Transverse colon (tissue), 4 donors: ENCODE measurements around the gene DCTD. TPM values are rescaled to one million over a fixed set of nuclear protein-coding genes. Genes with fewer than 3 reads are reported as not detected.

ENCODE experiments used
- DNase-seq: peaks from one replicate; pipeline ENCODE4 v3.0.0-alpha.2; 2019
- H3K27ac ChIP-seq, 4 donors: fragments of 200-600 bp; sonication (generic); 2 replicates each; pipeline ENCODE4 v1.5.1; 2016 to 2018; ENCODE audit warnings: inconsistent platforms in 4 of 4
- H3K27me3 ChIP-seq: fragments of 200-600 bp; sonication (generic); 2 replicates; pipeline ENCODE4 v1.5.1; 2017; ENCODE audit warnings: inconsistent platforms
- H3K36me3 ChIP-seq, 4 donors: fragments of 200-600 bp; sonication (generic); 2 replicates each; pipeline ENCODE4 v1.5.1; 2017 to 2019; ENCODE audit warnings: inconsistent platforms in 4 of 4
- H3K4me1 ChIP-seq, 4 donors: fragments of 200-600 bp; sonication (generic); 2 replicates each; pipeline ENCODE4 v1.5.1; 2017 to 2020; ENCODE audit warnings: inconsistent platforms in 4 of 4
- H3K4me3 ChIP-seq, 4 donors: fragments of 200-600 bp; sonication (generic); 1 replicate in 1 of 4; 2 replicates in 3 of 4; pipeline versions ENCODE4 v1.5.1 to v1.6.1; 2017 to 2019; ENCODE audit warnings: inconsistent platforms in 4 of 4
- H3K9me3 ChIP-seq, 2 donors: fragments of 200-600 bp; sonication (generic); 2 replicates each; pipeline ENCODE4 v1.5.1; 2017 to 2019; ENCODE audit warnings: inconsistent platforms in 2 of 2
- CTCF ChIP-seq, 5 experiments: fragments of 200-600 bp in 3 of 5; fragments of 450-650 bp in 2 of 5; sonication (generic) in 3 of 5; IDR thresholded peaks; 1 replicate in 2 of 5; 2 replicates in 3 of 5; pipeline ENCODE4 v1.5.1; 2016 to 2017; ENCODE audit warnings: antibody characterized with exemption in 5 of 5, inconsistent platforms in 3 of 5, mild to moderate bottlenecking in 2 of 5, moderate library complexity in 1 of 5
- EP300 ChIP-seq: sonication (generic); formaldehyde crosslinking; IDR thresholded peaks from one replicate; pipeline ENCODE4 v1.6.1; 2017; ENCODE audit warnings: antibody characterized with exemption, low read depth
- POLR2A ChIP-seq: fragments of 450-650 bp; IDR thresholded peaks from one replicate; pipeline ENCODE4 v1.6.1; 2016; ENCODE audit warnings: antibody characterized with exemption, mild to moderate bottlenecking, moderate library complexity
- POLR2AphosphoS5 ChIP-seq, 3 donors: sonication (generic); formaldehyde crosslinking; IDR thresholded peaks; one replicate each; pipeline ENCODE4 v1.6.1; 2016; ENCODE audit warnings: antibody characterized with exemption in 3 of 3
- WGBS, 2 donors: methylation state at CpG; one replicate each; pipeline ENCODE4 v1.1.5; 2018; ENCODE audit warnings: low coverage in 1 of 2; 5-methylcytosine and 5-hydroxymethylcytosine counted together
- in situ Hi-C, 4 donors: fragments of 200-750 bp; cut with MboI; loops; one replicate each; pipeline versions ENCODE4 v1.15.0 to v1.15.1; 2017; ENCODE audit warnings: low sequenced_read_pairs in 3 of 4, low pct_ligation_motif_present in 1 of 4, low pct_unique_long_range_greater_than_20kb in 1 of 4
- intact Hi-C: fragments of 100-400 bp; cut with DNase I; formaldehyde crosslinking; loops from one replicate; pipeline ENCODE4 v1.15.1; 2023; ENCODE audit warnings: low total_unique reads
- total RNA-seq, 4 donors: library from RNA; depleted of rRNA; stranded (reverse); fragments of >200 nt; gene quantifications; one replicate each; pipeline ENCODE4 v1.1.0, GENCODE V29; 2016

The DCTD gene
- total RNA-seq, 4 donors from 2014 or later = 3.4 to 35.9 (median 24.9) TPM

- Histone ChIP-seq H3K9me3 (no peaks in the 10 kb centered on the region), H3K36me3 (no peaks in the 10 kb centered on the region), H3K27me3 (no peaks in the 10 kb centered on the region), H3K27ac (no peak overlapping the region), H3K4me1 (no peaks in the 10 kb centered on the region), H3K4me3 (no peak overlapping the region)
- no peak for DNase-seq
- TF ChIP-seq EP300 (no peak), POLR2AphosphoS5 (IDR thresholded peaks at IDR 0.05) (no peak), POLR2A (no peak), CTCF (IDR thresholded peaks at IDR 0.05) (no peak)
- 81 to 100% methylated on average over 4 to 10 of the region's 10 CpGs for WGBS, 2 donors
- intact Hi-C loops = no loop called here
- in situ Hi-C loops = no loop called here
Measured at GRCh38 chr4:182861346-182861745, 55.8 kb downstream of the DCTD start.

DNA sequence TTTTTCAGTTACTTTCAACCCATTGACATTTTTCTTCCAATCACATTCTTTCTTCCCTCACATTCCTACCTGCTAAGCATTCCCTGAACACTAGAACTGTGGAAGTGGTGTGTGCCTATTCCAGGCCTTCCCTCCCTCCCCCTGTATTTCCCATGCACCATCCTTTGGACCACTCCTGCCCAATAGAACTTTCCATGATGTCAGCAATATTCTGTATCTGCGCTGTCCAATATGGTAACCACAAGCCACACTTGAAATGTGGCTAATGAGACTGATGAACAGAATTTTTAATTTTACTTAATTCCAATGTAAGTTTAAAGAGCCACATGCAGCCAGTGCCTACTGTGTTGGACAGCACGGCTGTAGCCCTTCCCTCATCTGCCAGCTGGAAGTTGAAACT, 57.5 kb downstream of the DCTD start:
- no peak overlapping the region for H3K4me3 ChIP-seq
- H3K27me3 ChIP-seq = no peaks in the 10 kb centered on the region
- no peak for DNase-seq
- H3K27ac ChIP-seq = no peak overlapping the region
- 85 to 100% methylated on average over 1 to 2 of the region's 2 CpGs for WGBS, 2 donors
- H3K36me3 ChIP-seq = no peaks in the 10 kb centered on the region
- H3K4me1 ChIP-seq = no peaks in the 10 kb centered on the region
- in situ Hi-C loops = no loop called here
- intact Hi-C loops = no loop called here
- TF ChIP-seq POLR2AphosphoS5 (IDR thresholded peaks at IDR 0.05) = no peak
- no peak for TF ChIP-seq CTCF (IDR thresholded peaks at IDR 0.05)
- TF ChIP-seq EP300 = no peak
- TF ChIP-seq POLR2A = no peak
- no peaks in the 10 kb centered on the region for H3K9me3 ChIP-seq

DNA sequence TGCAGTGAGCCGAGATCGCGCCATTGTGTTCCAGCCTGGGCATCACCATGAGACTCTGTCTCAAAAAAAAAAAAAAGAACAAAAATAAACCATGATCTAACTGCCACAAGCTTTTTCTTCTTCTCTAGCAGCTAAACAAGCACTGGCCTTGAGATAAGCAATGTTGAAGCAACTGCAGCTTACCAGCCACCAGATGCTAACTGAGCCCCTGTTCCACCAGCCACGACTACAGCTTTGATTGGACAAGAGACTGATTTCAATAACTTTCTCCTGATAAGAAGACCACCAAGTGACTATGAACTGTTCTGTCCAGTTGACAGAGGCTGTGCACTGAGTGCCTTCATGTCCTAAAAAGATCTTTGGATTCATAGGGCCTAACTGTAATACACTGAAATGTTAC, 58.5 kb downstream of the DCTD start:
- H3K4me3 ChIP-seq = no peak overlapping the region
- in situ Hi-C loops = no loop called here
- no peaks in the 10 kb centered on the region for H3K9me3 ChIP-seq
- no peak for DNase-seq
- WGBS, 2 donors = 86 to 100% methylated on average over 4 of the region's 4 CpGs
- no peak for TF ChIP-seq EP300
- TF ChIP-seq POLR2A = no peak
- TF ChIP-seq CTCF (IDR thresholded peaks at IDR 0.05) = no peak
- no peak for TF ChIP-seq POLR2AphosphoS5 (IDR thresholded peaks at IDR 0.05)
- intact Hi-C loops = no loop called here
- no peaks in the 10 kb centered on the region for H3K4me1 ChIP-seq
- no peaks in the 10 kb centered on the region for H3K27me3 ChIP-seq
- H3K27ac ChIP-seq = no peak overlapping the region
- H3K36me3 ChIP-seq = no peaks in the 10 kb centered on the region

DNA sequence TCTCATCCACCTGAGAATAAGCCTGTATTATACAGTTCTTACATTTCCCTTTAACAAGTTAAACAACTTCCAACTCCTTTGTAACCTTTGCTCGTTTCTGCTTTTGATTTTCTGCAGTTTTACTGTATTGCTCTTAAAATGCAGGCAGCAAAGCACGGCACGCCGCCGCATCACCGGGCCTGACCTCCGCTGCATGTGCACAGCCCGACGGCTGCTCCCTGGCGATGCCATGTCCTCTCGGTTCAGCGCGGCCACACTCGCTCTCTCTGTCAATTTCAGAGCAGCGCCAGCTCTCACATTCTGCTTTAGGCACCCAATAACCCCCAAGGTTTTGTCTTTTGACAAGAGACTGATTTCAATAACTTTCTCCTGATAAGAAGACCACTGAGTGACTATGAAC, 60.3 kb downstream of the DCTD start:
- in situ Hi-C loops (no loop called here), intact Hi-C loops (no loop called here)
- Histone ChIP-seq H3K4me1 (no peaks in the 10 kb centered on the region), H3K4me3 (no peak overlapping the region), H3K36me3 (no peaks in the 10 kb centered on the region), H3K9me3 (peaks cover 0 to 3% of the 10 kb centered on the region in 2 donors), H3K27me3 (no peaks in the 10 kb centered on the region), H3K27ac (no peak overlapping the region)
- 90% methylated on average over 15 of the region's 15 CpGs; no CpG with 5 or more reads in 1 of the 2 donors for WGBS, 2 donors
- no peak for DNase-seq
- TF ChIP-seq POLR2AphosphoS5 (IDR thresholded peaks at IDR 0.05) (no peak), CTCF (IDR thresholded peaks at IDR 0.05) (no peak), EP300 (no peak), POLR2A (no peak)
